ENCODE measurements around the gene GATA2. TPM values are rescaled to one million over a fixed set of nuclear protein-coding genes. Genes with fewer than 3 reads are reported as not detected.

Gene GATA2
- total and polyA plus RNA-seq, 2 of the 13 experiments (the other 11 are each of a cell fraction or from before 2014, with no cell fraction given): 3.5 to 6.2 TPM

DNA sequence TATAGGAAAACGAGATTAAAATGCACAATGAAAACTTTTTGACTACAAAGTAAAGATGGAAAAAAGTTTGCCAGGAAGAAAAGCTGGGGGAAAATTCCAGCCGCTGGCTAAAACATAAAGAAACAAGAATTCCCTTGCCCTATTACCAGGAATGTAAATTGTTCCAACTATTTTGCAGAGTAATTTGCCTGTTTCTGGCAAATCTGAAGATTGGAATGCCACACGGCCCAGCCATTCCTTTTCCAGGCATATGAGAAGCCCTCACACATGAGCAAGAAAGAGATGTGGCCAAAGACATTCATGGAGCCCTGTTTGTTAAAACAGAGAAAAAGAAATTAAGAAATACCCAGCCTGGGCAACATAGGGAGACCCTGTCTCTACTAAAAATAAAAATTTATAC is 8.4 kb upstream of the GATA2 start (continued):
- TF ChIP-seq HMG20A (CRISPR knock-in tag; IDR thresholded peaks at IDR 0.05; ENCODE audit: borderline replicate concordance) (no peak), TCF7L2 (IDR thresholded peaks at IDR 0.05; ENCODE audit: low read depth, low read length) (no peak), ZNF274 (CRISPR knock-in tag; IDR thresholded peaks at IDR 0.05) (no peak)

GRCh38 chr3:128500556-128500955 is 7.6 kb upstream of the GATA2 start:
- Histone ChIP-seq H3K27me3 (ENCODE audit: control insufficient read depth in 1 of 2, insufficient read depth in 2 of 2, low read length in 2 of 2) (no peaks in the 10 kb centered on the region), H2AFZ (ENCODE audit: low read length) (no peak overlapping the region), H3K4me3 (replicated peaks in 1 of 3; ENCODE audit: insufficient read depth in 1 of 3, low read depth in 2 of 3, low read length in 3 of 3) (no peak overlapping the region), H3K4me1 (ENCODE audit: insufficient read depth, low read length) (no peaks in the 10 kb centered on the region), H3K4me2 (ENCODE audit: low read depth, low read length) (no peak overlapping the region), H4K20me1 (ENCODE audit: insufficient read depth, low read length) (0 out of 2 replicates have a peak, but pooled peaks cover 6% of the 10 kb centered on the region), H3K27ac (ENCODE audit: extremely low read length, insufficient read depth, low read length) (no peak overlapping the region), H3K79me2 (ENCODE audit: insufficient read depth, low read length) (no peaks in the 10 kb centered on the region), H3K9ac (ENCODE audit: insufficient read depth, low read depth, low read length) (no peak overlapping the region), H3K9me3 (ENCODE audit: low read length) (no peaks in the 10 kb centered on the region), H3K36me3 (replicated peaks in 1 of 2; ENCODE audit: control insufficient read depth in 1 of 2, insufficient read depth in 2 of 2, low read length in 2 of 2) (0 out of 5 replicates have a peak, but pooled peaks cover 0 to 1% of the 10 kb centered on the region in 2 experiments)
- DNase-seq (ENCODE audit: low spot score) (no peak), FAIRE-seq (no peak), ATAC-seq (no peak)
- 94% methylated on average over 4 of the region's 4 CpGs for WGBS (ENCODE audit: low lambda C conversion rate)
- intact Hi-C loops (cut with micrococcal nuclease; ENCODE audit: unreplicated experiment) (no loop called here), in situ Hi-C loops (cut with HindIII; ENCODE audit: extremely low pct_ligation_motif_present, low pct_unique_long_range_greater_than_20kb) (no loop called here)
- ChIA-PET CTCF (ENCODE audit: low intra/inter-chr PET ratio, low total read pairs) (no interaction called here), POLR2A (no interaction called here)
- TF ChIP-seq ARID3A (IDR thresholded peaks at IDR 0.05; ENCODE audit: low read depth, low read length): no peak
- no peak for TF ChIP-seq HNF4G (IDR thresholded peaks at IDR 0.05; ENCODE audit: borderline replicate concordance, low read depth, low read length)
- TF ChIP-seq HNF4G (CRISPR knock-in tag; IDR thresholded peaks at IDR 0.05; ENCODE audit: borderline replicate concordance, low read depth): no peak
- no peak for TF ChIP-seq ZSCAN30 (CRISPR knock-in tag; IDR thresholded peaks at IDR 0.05)
- no peak for TF ChIP-seq KMT2B (CRISPR knock-in tag; IDR thresholded peaks at IDR 0.05)
- TF ChIP-seq ZNF30 (CRISPR knock-in tag; IDR thresholded peaks at IDR 0.05): no peak
- TF ChIP-seq MXI1 (IDR thresholded peaks at IDR 0.05; ENCODE audit: borderline replicate concordance, low read depth, low read length): no peak
- TF ChIP-seq, protein P1, sequence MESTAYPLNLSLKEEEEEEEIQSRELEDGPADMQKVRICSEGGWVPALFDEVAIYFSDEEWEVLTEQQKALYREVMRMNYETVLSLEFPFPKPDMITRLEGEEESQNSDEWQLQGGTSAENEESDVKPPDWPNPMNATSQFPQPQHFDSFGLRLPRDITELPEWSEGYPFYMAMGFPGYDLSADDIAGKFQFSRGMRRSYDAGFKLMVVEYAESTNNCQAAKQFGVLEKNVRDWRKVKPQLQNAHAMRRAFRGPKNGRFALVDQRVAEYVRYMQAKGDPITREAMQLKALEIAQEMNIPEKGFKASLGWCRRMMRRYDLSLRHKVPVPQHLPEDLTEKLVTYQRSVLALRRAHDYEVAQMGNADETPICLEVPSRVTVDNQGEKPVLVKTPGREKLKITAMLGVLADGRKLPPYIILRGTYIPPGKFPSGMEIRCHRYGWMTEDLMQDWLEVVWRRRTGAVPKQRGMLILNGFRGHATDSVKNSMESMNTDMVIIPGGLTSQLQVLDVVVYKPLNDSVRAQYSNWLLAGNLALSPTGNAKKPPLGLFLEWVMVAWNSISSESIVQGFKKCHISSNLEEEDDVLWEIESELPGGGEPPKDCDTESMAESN (CRISPR knock-in tag; conservative IDR thresholded peaks at IDR 0.05): no peak
- TF ChIP-seq MBNL3 (CRISPR knock-in tag; conservative IDR thresholded peaks at IDR 0.05): no peak
- TF ChIP-seq, protein P2, sequence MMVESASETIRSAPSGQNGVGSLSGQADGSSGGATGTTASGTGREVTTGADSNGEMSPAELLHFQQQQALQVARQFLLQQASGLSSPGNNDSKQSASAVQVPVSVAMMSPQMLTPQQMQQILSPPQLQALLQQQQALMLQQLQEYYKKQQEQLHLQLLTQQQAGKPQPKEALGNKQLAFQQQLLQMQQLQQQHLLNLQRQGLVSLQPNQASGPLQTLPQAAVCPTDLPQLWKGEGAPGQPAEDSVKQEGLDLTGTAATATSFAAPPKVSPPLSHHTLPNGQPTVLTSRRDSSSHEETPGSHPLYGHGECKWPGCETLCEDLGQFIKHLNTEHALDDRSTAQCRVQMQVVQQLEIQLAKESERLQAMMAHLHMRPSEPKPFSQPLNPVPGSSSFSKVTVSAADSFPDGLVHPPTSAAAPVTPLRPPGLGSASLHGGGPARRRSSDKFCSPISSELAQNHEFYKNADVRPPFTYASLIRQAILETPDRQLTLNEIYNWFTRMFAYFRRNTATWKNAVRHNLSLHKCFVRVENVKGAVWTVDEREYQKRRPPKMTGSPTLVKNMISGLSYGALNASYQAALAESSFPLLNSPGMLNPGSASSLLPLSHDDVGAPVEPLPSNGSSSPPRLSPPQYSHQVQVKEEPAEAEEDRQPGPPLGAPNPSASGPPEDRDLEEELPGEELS (CRISPR knock-in tag; IDR thresholded peaks at IDR 0.05): no peak
- TF ChIP-seq ZSCAN25 (CRISPR knock-in tag; IDR thresholded peaks at IDR 0.05): no peak
- TF ChIP-seq HMG20B (CRISPR knock-in tag; conservative IDR thresholded peaks at IDR 0.05): no peak
- TF ChIP-seq ZNF337 (CRISPR knock-in tag; IDR thresholded peaks at IDR 0.05; ENCODE audit: borderline replicate concordance, low read depth): no peak
- no peak for TF ChIP-seq HNRNPH1 (optimal IDR thresholded peaks at IDR 0.05; ENCODE audit: low read depth, low read length)
- TF ChIP-seq, protein P3, sequence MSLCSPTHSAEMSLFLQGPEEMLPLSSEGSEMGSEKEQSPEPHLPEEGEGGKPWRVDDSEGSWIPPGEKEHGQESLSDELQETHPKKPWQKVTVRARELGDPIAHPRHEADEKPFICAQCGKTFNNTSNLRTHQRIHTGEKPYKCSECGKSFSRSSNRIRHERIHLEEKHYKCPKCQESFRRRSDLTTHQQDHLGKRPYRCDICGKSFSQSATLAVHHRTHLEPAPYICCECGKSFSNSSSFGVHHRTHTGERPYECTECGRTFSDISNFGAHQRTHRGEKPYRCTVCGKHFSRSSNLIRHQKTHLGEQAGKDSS (CRISPR knock-in tag; IDR thresholded peaks at IDR 0.05; ENCODE audit: borderline replicate concordance, low read depth): no peak
- BruUV-seq (replicated peaks): no TSS peak
